GM12801 (cell line): ENCODE data around the gene PALMD.

Experiments used
- CTCF ChIP-seq: IDR thresholded peaks from one replicate; pipeline ENCODE4 v1.5.1; 2011; ENCODE audit warnings: control low read depth; ENCODE audit not compliant: insufficient read length; ENCODE audit errors: extremely low read depth

PALMD gene

GRCh38 chr1:99650773-99651437, 5.0 kb downstream of the PALMD start:
- no peak for TF ChIP-seq CTCF

GRCh38 chr1:99652881-99653281, 7.0 kb downstream of the PALMD start:
- no peak for TF ChIP-seq CTCF

- no peak for TF ChIP-seq CTCF
Measured at GRCh38 chr1:99655376-99655775, 9.5 kb downstream of the PALMD start.

GRCh38 chr1:99656701-99657100, 10.8 kb downstream of the PALMD start:
- no peak for TF ChIP-seq CTCF

- TF ChIP-seq CTCF: no peak
Measured at GRCh38 chr1:99657213-99658030, 11.5 kb downstream of the PALMD start.

- TF ChIP-seq CTCF: no peak
Measured at GRCh38 chr1:99658031-99658290, 12.0 kb downstream of the PALMD start.

- TF ChIP-seq CTCF: no peak
Measured at GRCh38 chr1:99659755-99660210, 13.9 kb downstream of the PALMD start.
